Measurements from ENCODE around the gene DEAF1.

The DEAF1 gene

DNA sequence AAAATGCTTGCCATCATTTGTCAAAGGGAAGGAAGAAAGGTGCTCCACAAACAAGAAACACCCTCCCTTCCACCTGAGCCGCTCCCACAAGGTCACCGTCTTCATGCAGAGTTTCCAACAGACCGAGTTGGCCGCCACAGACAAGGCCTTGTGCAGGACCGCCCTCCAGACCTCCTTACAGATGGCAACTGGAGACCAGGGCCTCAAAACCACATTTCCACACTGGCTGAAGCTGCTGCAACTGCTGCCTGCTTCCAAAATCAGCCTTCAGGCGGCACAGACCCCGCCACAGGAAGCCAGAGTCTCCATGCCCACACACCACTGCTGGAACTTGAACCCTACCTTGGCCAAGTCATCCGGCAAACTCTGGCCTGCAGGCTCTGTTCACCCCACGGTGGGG is 6.3 kb downstream of the DEAF1 start:
- no peak for TF ChIP-seq ZNF274 (IDR thresholded peaks at IDR 0.05; ENCODE audit: low read depth, low read length)
- no peak overlapping the region for H3K4me3 ChIP-seq (ENCODE audit: low read length)

DNA sequence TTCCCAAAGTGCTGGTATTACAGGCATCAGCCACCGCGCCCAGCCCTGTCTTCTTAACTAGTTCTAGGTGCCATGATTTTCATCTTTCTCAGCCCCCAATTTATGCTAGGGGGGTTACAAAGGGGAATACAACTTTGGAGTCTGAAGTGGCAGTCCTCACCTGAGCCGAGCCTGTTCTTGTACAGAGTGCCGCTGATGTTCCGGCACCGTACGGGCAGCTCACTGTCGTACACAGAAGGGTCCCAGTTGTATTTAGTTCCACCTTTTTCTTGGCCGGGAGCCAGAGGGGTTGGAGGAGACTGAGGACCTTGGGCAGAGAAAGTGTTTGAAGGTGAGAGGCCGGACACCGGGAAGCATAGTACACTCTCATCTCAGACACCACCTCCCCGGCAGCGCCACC is 7.3 kb downstream of the DEAF1 start:
- no peak overlapping the region for H3K4me3 ChIP-seq (ENCODE audit: low read length)
- no peak for TF ChIP-seq ZNF274 (IDR thresholded peaks at IDR 0.05; ENCODE audit: low read depth, low read length)

DNA sequence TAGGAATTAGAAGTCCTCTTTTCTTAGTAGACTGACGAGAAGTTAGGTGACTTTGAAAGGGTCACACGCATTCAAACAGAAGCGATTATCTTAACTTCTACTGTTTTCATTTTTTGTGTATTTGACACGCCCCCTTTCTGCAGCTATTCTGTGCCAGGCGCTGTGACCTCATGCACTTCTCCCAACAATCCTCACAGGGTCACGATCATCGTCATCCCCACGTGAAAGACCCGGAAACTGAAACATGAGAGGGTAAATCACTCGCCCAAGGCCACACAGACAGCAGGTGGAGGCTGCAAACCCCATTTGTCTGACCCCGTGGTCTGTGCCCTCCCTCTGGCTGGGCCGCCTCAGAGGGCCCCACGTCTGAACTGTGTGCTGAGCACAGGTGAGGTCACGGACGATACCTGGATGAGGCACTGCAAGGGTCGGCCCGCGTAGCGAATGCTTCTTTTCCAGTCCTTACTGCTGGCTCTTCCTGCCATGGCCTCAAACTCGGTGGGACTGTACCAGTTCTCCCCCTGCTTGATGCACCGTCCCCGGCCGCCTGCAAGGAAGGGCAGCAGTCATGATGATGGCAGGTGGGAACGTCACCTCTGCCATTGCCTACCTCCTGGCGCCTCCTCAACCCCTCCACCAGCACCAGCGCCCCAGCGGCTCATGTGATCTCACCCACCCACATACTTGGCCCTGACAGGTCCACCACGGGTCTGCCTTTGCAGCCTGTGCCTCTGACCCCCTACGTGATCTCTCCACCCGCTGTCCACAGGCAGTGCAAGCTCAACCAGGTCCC is 8.4 kb downstream of the DEAF1 start:
- no peak for TF ChIP-seq ZNF274 (IDR thresholded peaks at IDR 0.05; ENCODE audit: low read depth, low read length)
- no peak overlapping the region for H3K4me3 ChIP-seq (ENCODE audit: low read length)

DNA sequence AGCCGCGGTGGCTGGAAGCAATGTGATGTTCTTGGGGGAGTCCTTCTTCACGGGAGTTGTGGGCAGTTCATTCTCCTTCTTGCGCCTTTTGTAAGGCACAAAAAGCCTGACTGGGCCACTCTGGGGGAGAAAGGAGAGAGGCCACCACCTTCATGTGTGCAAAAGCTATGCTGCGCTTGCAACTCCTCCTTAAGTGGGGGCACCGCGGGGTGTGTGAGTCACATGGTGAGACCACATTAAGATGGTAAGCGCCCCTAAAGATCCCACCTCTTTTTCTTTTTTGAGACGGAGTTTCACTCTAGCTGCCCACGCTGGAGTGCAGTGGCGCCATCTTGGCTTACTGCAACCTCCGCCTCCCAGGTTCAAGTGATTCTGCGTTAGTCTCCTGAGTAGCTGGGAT is 14.1 kb downstream of the DEAF1 start:
- H3K4me3 ChIP-seq (ENCODE audit: low read length): no peak overlapping the region
- TF ChIP-seq ZNF274 (IDR thresholded peaks at IDR 0.05; ENCODE audit: low read depth, low read length): no peak

DNA sequence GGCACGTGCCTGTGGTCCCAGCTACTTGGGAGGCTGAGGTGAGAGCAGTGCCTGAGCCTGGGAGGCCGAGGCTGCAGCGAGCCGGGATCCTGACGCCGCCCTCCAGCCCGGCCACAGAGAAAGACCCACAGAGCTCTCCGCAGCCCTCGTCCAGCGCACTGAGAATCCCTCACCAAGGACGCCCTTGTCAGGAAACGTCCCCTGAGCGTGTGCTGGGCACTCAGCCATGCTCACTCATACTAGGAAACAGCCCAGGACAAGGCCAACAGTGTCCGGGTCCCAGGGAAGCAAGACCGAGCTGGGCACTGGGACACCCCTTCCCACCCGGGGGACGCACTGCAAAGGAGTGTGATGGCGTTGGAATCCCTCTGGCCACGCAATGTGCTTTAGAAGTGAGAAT is 14.5 kb downstream of the DEAF1 start:
- no peak overlapping the region for H3K4me3 ChIP-seq (ENCODE audit: low read length)

DNA sequence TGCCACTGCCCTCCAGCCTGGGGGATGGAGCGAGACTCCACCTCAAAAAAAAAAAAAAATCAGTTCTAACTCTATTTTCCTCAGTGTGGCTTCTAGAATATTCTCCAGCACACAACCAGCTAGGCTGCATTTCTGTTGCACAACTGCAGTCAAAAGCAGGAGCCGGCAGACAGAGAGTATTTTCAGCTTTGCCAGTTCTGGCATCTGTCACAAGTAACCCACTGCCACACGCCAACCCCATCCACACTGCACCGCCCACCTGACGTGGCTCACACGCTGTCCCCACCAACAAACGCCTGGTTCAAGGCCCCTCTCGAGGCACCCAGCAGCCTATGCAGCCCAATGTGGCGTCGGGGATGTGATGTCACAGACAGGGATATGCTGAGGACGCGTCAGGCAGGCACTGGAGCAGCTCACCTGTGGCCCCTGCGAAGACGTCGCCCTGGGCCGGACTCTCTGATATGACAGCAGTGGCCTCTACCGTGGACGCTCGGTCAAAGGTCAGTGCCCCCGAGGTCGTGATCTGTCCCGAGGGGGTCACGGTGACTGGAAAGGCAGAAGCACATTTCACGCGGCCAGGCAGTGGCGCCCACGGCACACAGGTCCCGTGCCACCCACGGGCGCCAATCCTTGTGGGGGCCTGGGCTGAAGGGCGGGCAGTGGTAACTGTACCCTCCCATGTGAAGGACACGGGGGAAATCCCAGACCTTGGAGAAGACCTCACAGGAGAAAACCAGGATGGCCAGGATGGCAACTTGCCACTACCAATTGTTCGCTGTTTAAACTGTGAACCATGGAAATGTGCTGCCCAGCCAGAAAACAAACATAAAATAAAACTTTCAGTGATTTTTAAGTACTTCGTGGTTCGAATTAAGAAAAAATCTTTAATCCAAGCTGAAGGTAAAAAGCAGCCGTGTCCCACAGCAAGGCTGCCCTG is 15.5 kb downstream of the DEAF1 start:
- H3K4me3 ChIP-seq (ENCODE audit: low read length): no peak overlapping the region
- TF ChIP-seq ZNF274 (IDR thresholded peaks at IDR 0.05; ENCODE audit: low read depth, low read length): no peak

More for the DNA sequence above, 14.5 kb downstream of the DEAF1 start:
- TF ChIP-seq ZNF274 (IDR thresholded peaks at IDR 0.05; ENCODE audit: low read depth, low read length): no peak

DNA sequence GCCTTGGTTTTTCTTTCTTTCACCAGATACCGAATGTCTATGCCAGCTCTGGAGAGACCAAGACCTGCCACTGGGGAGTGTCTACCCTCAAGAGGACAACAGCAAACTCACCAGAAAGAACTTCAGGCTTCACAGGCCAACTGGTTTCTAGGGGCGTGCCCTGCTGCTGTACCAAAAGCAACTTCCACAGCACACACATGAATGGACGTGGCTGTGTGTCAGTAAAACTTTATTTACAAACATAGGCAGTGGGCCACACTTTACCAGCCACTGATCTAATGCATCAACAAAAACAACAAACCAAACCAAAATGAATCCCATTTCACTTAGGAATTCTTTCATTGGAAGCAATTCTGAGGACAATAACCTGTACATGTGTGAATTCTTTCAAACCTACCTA is 16.7 kb downstream of the DEAF1 start:
- no peak for TF ChIP-seq ZNF274 (IDR thresholded peaks at IDR 0.05; ENCODE audit: low read depth, low read length)
- H3K4me3 ChIP-seq (ENCODE audit: low read length): no peak overlapping the region

DNA sequence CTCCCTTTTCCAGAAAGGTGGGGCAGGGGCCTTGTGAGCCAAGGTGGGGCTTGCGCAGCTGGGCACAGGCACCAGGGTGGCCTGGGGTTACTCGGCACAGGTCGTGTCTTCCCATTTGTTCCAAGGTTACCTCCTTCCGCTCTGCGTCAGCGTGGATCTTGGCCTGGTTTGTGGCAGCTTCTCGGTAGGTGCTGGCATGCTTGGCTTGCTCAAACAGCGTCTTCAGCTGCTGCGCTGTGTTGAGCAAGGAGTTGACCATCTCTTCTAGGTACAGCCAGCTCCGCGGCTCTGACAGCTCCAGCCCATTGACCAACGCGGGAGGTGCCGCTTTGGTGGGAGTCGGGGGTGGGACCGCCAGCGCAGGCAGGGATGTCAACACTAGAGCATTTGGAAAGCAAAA is 20.6 kb downstream of the DEAF1 start:
- no peak for TF ChIP-seq ZNF274 (IDR thresholded peaks at IDR 0.05; ENCODE audit: low read depth, low read length)
- H3K4me3 ChIP-seq (ENCODE audit: low read length): no peak overlapping the region

DNA sequence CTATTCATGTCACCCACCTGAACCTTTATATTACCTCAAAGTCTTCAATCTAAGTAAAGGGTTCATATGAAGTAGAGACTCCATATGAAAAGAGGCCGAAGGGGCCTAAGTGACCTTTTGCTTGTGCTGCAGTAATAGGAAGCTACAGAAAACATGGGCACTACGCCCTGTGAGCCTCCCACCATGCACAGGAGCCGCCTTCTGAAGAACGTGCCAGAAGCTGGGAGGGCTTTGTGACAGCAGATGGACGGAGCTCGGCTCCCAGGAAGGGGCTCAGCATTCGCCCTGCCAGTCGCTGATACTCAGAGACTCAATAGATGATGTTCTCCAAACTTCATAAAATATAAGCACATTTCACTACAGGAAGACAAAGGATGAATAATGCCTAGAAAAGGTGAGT is 21.2 kb downstream of the DEAF1 start:
- H3K4me3 ChIP-seq (ENCODE audit: low read length): no peak overlapping the region
- TF ChIP-seq ZNF274 (IDR thresholded peaks at IDR 0.05; ENCODE audit: low read depth, low read length): no peak

DNA sequence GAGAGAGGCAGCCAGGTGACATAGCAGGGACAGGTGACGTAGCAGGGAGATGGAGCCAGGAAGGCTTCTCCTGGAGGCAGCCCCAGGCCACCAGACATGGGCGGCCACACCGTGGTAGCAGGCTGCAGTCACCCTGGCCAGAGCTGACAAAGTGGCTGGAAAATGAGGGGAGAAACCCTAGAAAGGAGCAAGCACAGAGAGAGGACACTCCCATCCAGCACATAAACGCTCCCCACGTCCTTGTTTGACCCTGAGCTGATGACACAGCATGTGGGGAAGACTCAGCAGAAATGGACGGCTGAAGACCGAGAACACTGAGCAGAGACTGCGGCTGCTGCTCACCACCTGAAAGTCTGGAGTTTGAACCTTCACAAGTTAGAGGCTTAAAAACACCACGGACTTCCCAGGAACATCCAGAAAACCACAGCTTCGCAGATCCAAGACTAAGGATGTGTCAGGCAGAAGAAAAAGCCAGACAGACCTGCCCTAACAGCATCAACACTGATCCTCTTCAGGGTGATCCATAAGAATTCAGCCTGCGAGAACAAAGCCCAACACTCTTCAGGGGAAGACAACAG is 29.2 kb downstream of the DEAF1 start:
- TF ChIP-seq ZNF274 (IDR thresholded peaks at IDR 0.05; ENCODE audit: low read depth, low read length): no peak
- H3K4me3 ChIP-seq (ENCODE audit: low read length): no peak overlapping the region

DNA sequence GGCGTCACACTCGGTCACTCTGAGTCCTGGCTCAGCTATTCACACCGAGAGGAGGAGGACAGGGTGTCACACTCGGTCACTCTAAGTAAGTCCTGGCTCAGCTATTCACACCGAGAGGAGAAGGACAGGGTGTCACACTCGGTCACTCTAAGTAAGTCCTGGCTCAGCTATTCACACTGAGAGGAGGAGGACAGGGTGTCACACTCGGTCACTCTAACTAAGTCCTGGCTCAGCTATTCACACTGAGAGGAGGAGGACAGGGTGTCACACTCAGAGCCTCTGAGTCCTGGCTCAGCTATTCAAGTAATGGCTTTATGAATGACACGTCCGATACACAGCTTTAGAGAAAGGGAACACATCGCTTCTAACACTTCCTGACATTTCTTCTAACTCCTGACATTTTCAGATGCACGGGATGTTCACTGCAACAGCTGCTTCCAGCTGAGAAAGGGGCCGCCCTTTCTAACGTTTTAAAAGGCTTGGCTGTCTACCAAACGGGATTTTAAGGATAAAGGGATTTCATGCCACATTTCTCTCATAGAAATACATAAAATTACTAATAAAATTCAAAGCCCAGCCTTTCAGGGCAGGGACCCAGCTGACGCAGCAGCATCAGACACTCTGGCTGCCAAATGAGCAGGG is 29.8 kb downstream of the DEAF1 start:
- no peak overlapping the region for H3K4me3 ChIP-seq (ENCODE audit: low read length)
- TF ChIP-seq ZNF274 (IDR thresholded peaks at IDR 0.05; ENCODE audit: low read depth, low read length): no peak

DNA sequence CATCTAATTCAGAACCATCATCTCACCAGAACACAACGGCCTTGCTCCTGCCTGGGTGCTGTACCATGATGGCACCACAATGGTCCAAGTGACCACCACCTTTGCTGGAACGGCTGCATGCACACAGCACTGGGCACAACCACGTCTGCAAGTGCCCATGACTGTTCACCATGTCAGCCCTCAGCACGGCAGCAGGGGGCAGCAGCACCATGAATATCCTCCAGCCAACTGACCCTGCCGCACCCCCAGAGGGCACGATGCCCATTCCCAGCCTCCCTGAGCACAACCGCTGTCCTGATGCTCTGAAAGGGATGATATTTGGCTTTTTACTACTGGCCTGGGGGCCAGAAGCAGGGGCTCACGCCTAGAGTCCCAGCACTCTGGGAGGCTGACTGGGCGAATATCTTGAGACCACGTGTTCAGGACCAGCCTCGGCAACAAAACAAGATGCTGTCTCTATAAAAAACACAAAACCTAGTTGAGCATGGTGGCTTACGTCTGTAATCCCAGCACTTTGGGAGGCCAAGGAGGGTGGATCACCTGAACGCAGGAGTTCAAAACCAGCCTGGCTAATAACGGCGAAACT is 32.2 kb downstream of the DEAF1 start:
- no peak for TF ChIP-seq ZNF274 (IDR thresholded peaks at IDR 0.05; ENCODE audit: low read depth, low read length)
- H3K4me3 ChIP-seq (ENCODE audit: low read length): no peak overlapping the region

DNA sequence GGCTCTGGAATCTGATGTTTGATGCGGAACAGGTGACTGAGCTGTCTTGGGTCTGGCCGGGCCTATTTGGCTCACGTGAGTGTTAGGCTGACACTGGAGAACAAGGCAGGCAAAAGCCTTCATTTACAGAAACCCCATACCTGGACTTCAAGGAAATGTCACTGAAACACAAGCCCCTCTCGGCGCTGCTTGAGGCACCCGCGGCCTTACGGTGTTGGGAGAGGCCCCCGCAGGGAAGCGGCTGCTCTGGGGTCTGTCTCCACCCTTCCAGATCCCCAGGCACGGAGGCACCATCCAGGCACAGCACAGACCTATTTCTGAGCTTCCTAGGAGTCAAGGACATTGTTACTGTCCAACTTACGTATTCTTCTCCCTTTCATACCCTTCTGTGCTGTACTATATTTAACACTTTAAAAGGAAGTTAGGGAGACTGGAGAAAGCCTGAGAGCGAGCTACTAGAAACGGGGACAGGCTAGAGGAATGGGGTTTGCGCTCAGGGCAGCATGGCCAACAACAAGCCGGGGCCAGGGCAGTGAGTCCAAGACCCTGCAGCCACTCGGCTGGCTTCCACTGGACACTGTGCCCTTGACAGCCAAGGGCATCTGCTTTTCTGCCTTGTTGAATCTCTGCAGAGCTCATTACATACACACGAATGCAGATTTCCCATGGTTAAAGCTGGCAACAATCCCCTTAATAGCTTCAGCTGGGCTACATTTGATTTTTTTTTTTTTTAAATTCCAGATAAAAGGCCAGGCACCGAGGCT is 34.2 kb downstream of the DEAF1 start:
- H3K4me3 ChIP-seq (ENCODE audit: low read length): no peak overlapping the region
- TF ChIP-seq ZNF274 (IDR thresholded peaks at IDR 0.05; ENCODE audit: low read depth, low read length): no peak

All from GM08714 (cell line).